SH-SY5Y (cell line): ENCODE measurements around the gene RETREG1.

Experiments
- GATA2 ChIP-seq: IDR thresholded peaks from 2 replicates; pipeline ENCODE4 v1.6.1; 2011; ENCODE audit warnings: mild to moderate bottlenecking, low read depth, low read length
- GATA3 ChIP-seq: IDR thresholded peaks from 2 replicates; pipeline ENCODE4 v1.6.1; 2011; ENCODE audit warnings: low read depth, mild to moderate bottlenecking, low read length, moderate library complexity

DNA sequence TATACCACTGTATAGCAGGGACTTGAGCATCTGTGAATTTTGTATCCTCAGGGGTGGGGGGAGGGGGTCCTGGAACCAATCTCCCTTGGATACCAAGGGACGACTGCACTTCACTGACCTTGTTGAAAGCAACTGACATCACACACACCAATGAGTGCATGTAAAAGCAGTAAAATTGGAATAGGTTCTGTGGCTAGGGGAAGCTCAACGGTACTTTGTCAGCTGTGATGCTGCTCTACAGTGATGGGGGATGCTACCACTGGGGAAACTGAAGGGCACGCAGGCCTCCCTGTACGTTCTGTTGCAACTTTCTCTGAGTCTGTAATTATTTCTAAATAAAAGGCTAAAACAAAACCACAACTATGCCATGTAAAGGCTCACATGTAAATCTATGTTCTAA, 47.0 kb upstream of the RETREG1 start:
- TF ChIP-seq GATA2 (no peak), GATA3 (no peak)
